H1 (cell line): ENCODE results near the gene CDC42EP5. TPM values are rescaled to one million over a fixed set of nuclear protein-coding genes. Genes with fewer than 3 reads are reported as not detected.

Experiments
- ASH2L ChIP-seq: fragments of 200-600, 300-600 bp; sonication (generic); IDR thresholded peaks from one replicate; pipeline ENCODE4 v1.7.1; 2017; ENCODE audit warnings: low read length
- ATF2 ChIP-seq: IDR thresholded peaks from 2 replicates; pipeline ENCODE4 v1.6.1; 2012; ENCODE audit warnings: low read length, inconsistent platforms
- BRCA1 ChIP-seq: IDR thresholded peaks from 2 replicates; pipeline ENCODE4 v1.6.1; 2012; ENCODE audit warnings: low read depth, low read length, improper control_type of control experiment
- FOSL1 ChIP-seq: IDR thresholded peaks from 2 replicates; pipeline ENCODE4 v1.6.1; 2011; ENCODE audit warnings: mild to moderate bottlenecking, low read depth, low read length, moderate library complexity; ENCODE audit not compliant: insufficient read depth
- GTF2F1 ChIP-seq: IDR thresholded peaks from 2 replicates; pipeline ENCODE4 v1.6.1; 2012; ENCODE audit warnings: low read depth, low read length, improper control_type of control experiment, borderline replicate concordance
- RXRA ChIP-seq: IDR thresholded peaks from 2 replicates; pipeline ENCODE4 v1.6.1; 2011; ENCODE audit warnings: low read depth, mild to moderate bottlenecking, low read length, moderate library complexity; ENCODE audit not compliant: insufficient read depth
- SIX5 ChIP-seq: IDR thresholded peaks from 2 replicates; pipeline ENCODE4 v1.6.1; 2011; ENCODE audit warnings: mild to moderate bottlenecking, low read depth, low read length
- ZNF274 ChIP-seq: IDR thresholded peaks from 2 replicates; pipeline ENCODE4 v1.7.0; 2012; ENCODE audit warnings: low read length, borderline replicate concordance; ENCODE audit errors: extremely low read depth
- polyA plus RNA-seq, 7 experiments: library from polyadenylated mRNA; depleted of rRNA in 3 of 7; stranded (reverse) in 5 of 7; unstranded in 2 of 7; fragments of >200 nt in 5 of 7; fragments of 200-250 nt in 2 of 7; gene quantifications; 1 replicate in 5 of 7; 2 replicates in 1 of 7; 4 replicates in 1 of 7; pipeline versions ENCODE4 v1.2.1 to v1.2.3, GENCODE V29; 2011 to 2013; ENCODE audit warnings: missing spikeins in 2 of 7, mixed read lengths in 2 of 7
- total RNA-seq: library from RNA; stranded (reverse); fragmentation: NEBNext Ultra II Directional; extraction: Animal tissue kit (Norgen Biotek cat#: 25700); gene quantifications from 2 replicates; pipeline ENCODE4 v1.2.1, GENCODE V29; 2021

The CDC42EP5 gene
- total and polyA plus RNA-seq, 2 of the 8 experiments (the other 6 are each of a cell fraction or from before 2014, with no cell fraction given), result 1.8 to 2.1 TPM

- TF ChIP-seq ATF2 (no peak), RXRA (no peak), ZNF274 (no peak), BRCA1 (no peak), FOSL1 (no peak), GTF2F1 (no peak), ASH2L (no peak), SIX5 (no peak)
Observed at GRCh38 chr19:54482889-54483288, 9.8 kb upstream of the CDC42EP5 start (continued).
